ENCODE data around the gene VASP.

DNA sequence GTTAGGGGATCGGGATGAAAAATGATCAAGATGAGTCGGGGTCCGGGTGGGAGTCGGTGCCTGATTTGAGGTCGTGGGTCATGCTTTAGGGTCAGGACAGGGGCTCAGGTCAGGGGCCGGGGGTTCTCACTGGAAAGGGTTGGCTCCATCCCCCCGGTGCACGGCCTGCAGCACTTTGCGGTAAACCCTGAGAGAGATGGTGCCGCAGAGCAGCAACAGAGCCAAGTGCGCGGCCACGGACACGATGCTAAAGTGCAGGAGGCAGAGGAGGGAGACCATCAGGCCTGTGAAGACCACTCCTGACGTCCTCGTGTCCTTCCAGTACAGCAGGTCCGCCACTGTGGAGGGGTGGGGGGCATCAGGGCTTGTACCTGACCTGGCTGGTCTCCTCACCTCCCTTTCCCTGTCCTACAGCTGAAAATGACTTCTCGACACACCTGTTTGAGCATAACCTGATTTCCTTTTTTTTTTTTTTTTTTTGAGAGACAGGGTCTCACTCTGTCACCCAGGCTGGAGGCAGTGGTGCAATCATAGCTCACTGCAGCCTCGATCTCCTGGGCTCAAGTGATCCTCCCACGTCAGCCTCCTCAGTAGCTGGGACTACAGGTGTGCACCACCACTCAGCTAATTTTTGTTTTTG is 17.9 kb upstream of the VASP start:
- TF ChIP-seq, protein P1, sequence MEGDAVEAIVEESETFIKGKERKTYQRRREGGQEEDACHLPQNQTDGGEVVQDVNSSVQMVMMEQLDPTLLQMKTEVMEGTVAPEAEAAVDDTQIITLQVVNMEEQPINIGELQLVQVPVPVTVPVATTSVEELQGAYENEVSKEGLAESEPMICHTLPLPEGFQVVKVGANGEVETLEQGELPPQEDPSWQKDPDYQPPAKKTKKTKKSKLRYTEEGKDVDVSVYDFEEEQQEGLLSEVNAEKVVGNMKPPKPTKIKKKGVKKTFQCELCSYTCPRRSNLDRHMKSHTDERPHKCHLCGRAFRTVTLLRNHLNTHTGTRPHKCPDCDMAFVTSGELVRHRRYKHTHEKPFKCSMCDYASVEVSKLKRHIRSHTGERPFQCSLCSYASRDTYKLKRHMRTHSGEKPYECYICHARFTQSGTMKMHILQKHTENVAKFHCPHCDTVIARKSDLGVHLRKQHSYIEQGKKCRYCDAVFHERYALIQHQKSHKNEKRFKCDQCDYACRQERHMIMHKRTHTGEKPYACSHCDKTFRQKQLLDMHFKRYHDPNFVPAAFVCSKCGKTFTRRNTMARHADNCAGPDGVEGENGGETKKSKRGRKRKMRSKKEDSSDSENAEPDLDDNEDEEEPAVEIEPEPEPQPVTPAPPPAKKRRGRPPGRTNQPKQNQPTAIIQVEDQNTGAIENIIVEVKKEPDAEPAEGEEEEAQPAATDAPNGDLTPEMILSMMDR (IDR thresholded peaks at IDR 0.05), result no peak
- TF ChIP-seq POLR2A (IDR thresholded peaks at IDR 0.05), result no peak

Data from esophagus squamous epithelium (tissue), 4 donors.